HG03139 (cell line): ENCODE results near the gene TPCN2.

ENCODE experiments used
- ATAC-seq: cut with Tn5 transposase; IDR thresholded peaks from one replicate; pipeline ENCODE4 v1.9.1; 2021; ENCODE audit not compliant: unreplicated experiment

The TPCN2 gene

GRCh38 chr11:69092263-69092662, 43.5 kb downstream of the TPCN2 start:
- no peak for ATAC-seq

- ATAC-seq = no peak
Measured at GRCh38 chr11:69093106-69093505, 44.4 kb downstream of the TPCN2 start.

- ATAC-seq = no peak
Measured at GRCh38 chr11:69094111-69094914, 45.6 kb downstream of the TPCN2 start.

GRCh38 chr11:69094915-69095290, 46.2 kb downstream of the TPCN2 start:
- no peak for ATAC-seq

GRCh38 chr11:69095300-69095699, 46.6 kb downstream of the TPCN2 start:
- ATAC-seq = no peak

- ATAC-seq = no peak
Measured at GRCh38 chr11:69096473-69096872, 47.7 kb downstream of the TPCN2 start.

GRCh38 chr11:69097263-69097662, 48.5 kb downstream of the TPCN2 start:
- ATAC-seq = no peak

GRCh38 chr11:69099180-69099579, 50.4 kb downstream of the TPCN2 start:
- no peak for ATAC-seq

GRCh38 chr11:69100454-69101114, 51.9 kb downstream of the TPCN2 start:
- no peak for ATAC-seq

GRCh38 chr11:69101115-69101791, 52.5 kb downstream of the TPCN2 start:
- no peak for ATAC-seq

- ATAC-seq = no peak
Measured at GRCh38 chr11:69101792-69102695, 53.3 kb downstream of the TPCN2 start.

- ATAC-seq = no peak
Measured at GRCh38 chr11:69102732-69103615, 54.2 kb downstream of the TPCN2 start.

- ATAC-seq = no peak
Measured at GRCh38 chr11:69104212-69104855, 55.6 kb downstream of the TPCN2 start.

- ATAC-seq = no peak
Measured at GRCh38 chr11:69104856-69105395, 56.2 kb downstream of the TPCN2 start.

- no peak for ATAC-seq
Measured at GRCh38 chr11:69105461-69106030, 56.8 kb downstream of the TPCN2 start.

GRCh38 chr11:69106031-69106811, 57.5 kb downstream of the TPCN2 start:
- no peak for ATAC-seq

GRCh38 chr11:69107413-69107812, 58.7 kb downstream of the TPCN2 start:
- no peak for ATAC-seq

GRCh38 chr11:69108030-69108429, 59.3 kb downstream of the TPCN2 start:
- no peak for ATAC-seq
